HL-60 (cell line): Measurements from ENCODE around the gene TAF3.

ENCODE experiments used
- DNase-seq, 2 experiments: peaks; one replicate each; pipeline ENCODE4 v3.0.0-alpha.2; 2010 to 2020; ENCODE audit warnings: low read depth in 1 of 2, low spot score in 1 of 2
- H3K27ac ChIP-seq: fragments of 250-450 bp; sonication (Bioruptor Pico); replicated peaks from 2 replicates; pipeline ENCODE4 v1.5.1; 2020; ENCODE audit warnings: mild to moderate bottlenecking, moderate library complexity
- H3K27me3 ChIP-seq: fragments of 250-450 bp; sonication (Bioruptor Pico); 2 replicates; pipeline ENCODE4 v1.5.1; 2021; ENCODE audit warnings: mild to moderate bottlenecking, moderate library complexity; ENCODE audit not compliant: insufficient read depth, poor library complexity, severe bottlenecking
- H3K4me3 ChIP-seq: replicated peaks from 2 replicates; pipeline ENCODE4 v1.5.1; 2011; ENCODE audit warnings: mild to moderate bottlenecking, control low read depth, low read length; ENCODE audit not compliant: insufficient read depth
- GABPA ChIP-seq: IDR thresholded peaks from 2 replicates; pipeline ENCODE4 v1.6.1; 2012; ENCODE audit warnings: low read depth
- POLR2AphosphoS5 ChIP-seq: IDR thresholded peaks from 2 replicates; pipeline ENCODE4 v1.6.1; 2012; ENCODE audit warnings: low read depth
- SPI1 ChIP-seq: IDR thresholded peaks from 2 replicates; pipeline ENCODE4 v1.6.1; 2012; ENCODE audit warnings: low read depth, mild to moderate bottlenecking, borderline replicate concordance
- TF ChIP-seq, protein P1 (sequence below): IDR thresholded peaks from 2 replicates; pipeline ENCODE4 v1.6.1; 2012; ENCODE audit warnings: low read depth; ENCODE audit not compliant: insufficient replicate concordance
- TF ChIP-seq, protein P2 (sequence below): IDR thresholded peaks from one replicate; pipeline ENCODE4 v1.5.1; 2011; ENCODE audit warnings: low read length, control low read depth, inconsistent platforms; ENCODE audit not compliant: insufficient read depth

TAF3 gene

DNA sequence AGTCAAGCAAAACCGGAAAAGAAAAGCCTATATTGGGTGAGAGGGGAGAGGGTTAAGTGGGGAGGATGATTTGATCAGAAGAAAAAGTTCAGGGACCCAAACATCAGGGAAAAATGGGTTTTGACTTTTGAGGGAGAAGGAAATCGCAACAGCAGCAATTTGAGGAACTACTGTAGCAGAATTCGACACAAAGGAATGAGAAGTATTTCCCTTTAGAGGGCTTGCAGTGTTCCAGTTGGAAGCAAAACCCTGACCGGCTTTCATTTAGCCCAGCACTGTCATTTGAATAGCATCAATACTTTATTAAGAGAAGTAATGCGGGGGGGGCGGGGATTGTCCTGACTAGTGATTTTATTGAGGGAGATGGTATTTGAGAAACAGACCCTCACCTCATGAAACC is 199.0 kb downstream of the TAF3 start:
- H3K27me3 ChIP-seq, result no peaks in the 10 kb centered on the region
- DNase-seq, result no peak
- no peak overlapping the region for H3K27ac ChIP-seq
- no peak overlapping the region for H3K4me3 ChIP-seq
- TF ChIP-seq, protein P1, sequence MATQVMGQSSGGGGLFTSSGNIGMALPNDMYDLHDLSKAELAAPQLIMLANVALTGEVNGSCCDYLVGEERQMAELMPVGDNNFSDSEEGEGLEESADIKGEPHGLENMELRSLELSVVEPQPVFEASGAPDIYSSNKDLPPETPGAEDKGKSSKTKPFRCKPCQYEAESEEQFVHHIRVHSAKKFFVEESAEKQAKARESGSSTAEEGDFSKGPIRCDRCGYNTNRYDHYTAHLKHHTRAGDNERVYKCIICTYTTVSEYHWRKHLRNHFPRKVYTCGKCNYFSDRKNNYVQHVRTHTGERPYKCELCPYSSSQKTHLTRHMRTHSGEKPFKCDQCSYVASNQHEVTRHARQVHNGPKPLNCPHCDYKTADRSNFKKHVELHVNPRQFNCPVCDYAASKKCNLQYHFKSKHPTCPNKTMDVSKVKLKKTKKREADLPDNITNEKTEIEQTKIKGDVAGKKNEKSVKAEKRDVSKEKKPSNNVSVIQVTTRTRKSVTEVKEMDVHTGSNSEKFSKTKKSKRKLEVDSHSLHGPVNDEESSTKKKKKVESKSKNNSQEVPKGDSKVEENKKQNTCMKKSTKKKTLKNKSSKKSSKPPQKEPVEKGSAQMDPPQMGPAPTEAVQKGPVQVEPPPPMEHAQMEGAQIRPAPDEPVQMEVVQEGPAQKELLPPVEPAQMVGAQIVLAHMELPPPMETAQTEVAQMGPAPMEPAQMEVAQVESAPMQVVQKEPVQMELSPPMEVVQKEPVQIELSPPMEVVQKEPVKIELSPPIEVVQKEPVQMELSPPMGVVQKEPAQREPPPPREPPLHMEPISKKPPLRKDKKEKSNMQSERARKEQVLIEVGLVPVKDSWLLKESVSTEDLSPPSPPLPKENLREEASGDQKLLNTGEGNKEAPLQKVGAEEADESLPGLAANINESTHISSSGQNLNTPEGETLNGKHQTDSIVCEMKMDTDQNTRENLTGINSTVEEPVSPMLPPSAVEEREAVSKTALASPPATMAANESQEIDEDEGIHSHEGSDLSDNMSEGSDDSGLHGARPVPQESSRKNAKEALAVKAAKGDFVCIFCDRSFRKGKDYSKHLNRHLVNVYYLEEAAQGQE, result no peak
- TF ChIP-seq POLR2AphosphoS5 (no peak), GABPA (no peak), SPI1 (no peak)
- TF ChIP-seq, protein P2, sequence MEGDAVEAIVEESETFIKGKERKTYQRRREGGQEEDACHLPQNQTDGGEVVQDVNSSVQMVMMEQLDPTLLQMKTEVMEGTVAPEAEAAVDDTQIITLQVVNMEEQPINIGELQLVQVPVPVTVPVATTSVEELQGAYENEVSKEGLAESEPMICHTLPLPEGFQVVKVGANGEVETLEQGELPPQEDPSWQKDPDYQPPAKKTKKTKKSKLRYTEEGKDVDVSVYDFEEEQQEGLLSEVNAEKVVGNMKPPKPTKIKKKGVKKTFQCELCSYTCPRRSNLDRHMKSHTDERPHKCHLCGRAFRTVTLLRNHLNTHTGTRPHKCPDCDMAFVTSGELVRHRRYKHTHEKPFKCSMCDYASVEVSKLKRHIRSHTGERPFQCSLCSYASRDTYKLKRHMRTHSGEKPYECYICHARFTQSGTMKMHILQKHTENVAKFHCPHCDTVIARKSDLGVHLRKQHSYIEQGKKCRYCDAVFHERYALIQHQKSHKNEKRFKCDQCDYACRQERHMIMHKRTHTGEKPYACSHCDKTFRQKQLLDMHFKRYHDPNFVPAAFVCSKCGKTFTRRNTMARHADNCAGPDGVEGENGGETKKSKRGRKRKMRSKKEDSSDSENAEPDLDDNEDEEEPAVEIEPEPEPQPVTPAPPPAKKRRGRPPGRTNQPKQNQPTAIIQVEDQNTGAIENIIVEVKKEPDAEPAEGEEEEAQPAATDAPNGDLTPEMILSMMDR, result no peak

DNA sequence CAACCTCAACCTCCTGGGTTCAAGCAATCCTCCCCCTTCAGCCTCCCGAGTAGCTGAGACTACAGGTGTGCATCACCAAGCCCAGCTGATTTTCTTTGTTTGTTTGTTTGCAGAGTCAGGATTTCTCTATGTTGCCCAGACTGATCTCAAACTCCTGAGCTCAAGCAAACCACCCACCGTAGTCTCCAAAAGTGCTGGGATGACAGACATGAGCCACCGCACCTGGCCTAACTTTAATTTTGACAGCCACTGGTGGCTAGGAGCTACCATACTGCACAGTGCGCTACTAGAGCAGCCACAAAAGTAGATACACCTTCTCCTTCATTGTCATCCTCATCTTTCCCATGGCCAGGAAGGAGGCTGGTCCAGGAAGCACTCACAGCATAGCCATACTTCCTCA is 205.0 kb downstream of the TAF3 start:
- no peak for DNase-seq
- H3K27ac ChIP-seq, result no peak overlapping the region
- no peak overlapping the region for H3K4me3 ChIP-seq
- H3K27me3 ChIP-seq, result no peaks in the 10 kb centered on the region
- TF ChIP-seq, protein P2, result no peak
- TF ChIP-seq SPI1, result no peak
- TF ChIP-seq, protein P1, result no peak
- no peak for TF ChIP-seq POLR2AphosphoS5
- TF ChIP-seq GABPA, result no peak

DNA sequence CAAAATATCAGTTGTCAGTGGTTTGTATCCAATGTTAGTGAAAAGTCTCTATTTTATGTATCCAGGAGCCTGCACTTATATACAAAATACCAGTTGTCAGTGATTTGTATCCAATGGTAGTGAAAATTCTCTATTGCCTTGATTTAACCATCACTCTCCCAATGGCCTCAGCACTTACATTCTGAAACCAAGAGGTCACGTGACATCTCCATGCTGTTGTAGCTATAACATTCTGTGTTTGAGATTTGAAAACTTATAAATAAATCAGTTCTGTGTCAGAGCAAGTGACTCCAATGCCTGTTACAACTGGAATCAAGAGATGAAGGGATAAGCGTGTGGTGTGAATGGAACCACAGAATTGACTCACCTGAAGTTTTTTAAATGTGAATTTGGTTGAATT is 205.5 kb downstream of the TAF3 start:
- DNase-seq, result no peak
- TF ChIP-seq POLR2AphosphoS5 (no peak), GABPA (no peak), SPI1 (no peak)
- TF ChIP-seq, protein P1, result no peak
- TF ChIP-seq, protein P2, result no peak
- Histone ChIP-seq H3K27ac (no peak overlapping the region), H3K4me3 (no peak overlapping the region), H3K27me3 (no peaks in the 10 kb centered on the region)
